GM13976 (cell line): ENCODE measurements around the gene MAPK10.

Experiments
- DNase-seq: peaks from one replicate; pipeline ENCODE4 v3.0.0; 2012; ENCODE audit warnings: low spot score
- CTCF ChIP-seq: IDR thresholded peaks from 2 replicates; pipeline ENCODE4 v1.5.1; 2012; ENCODE audit warnings: borderline replicate concordance, mild to moderate bottlenecking; ENCODE audit not compliant: insufficient read depth; ENCODE audit errors: extremely low read depth, missing control alignments, control extremely low read depth
- in situ Hi-C: fragments of 300-500 bp; cut with MboI; formaldehyde crosslinking; loops from one replicate; pipeline ENCODE4 v1.12.0; 2022; ENCODE audit warnings: low sequenced_read_pairs, mixed read lengths, inconsistent platforms; ENCODE audit not compliant: unreplicated experiment

MAPK10 gene

GRCh38 chr4:86315579-86315978, 44.3 kb downstream of the MAPK10 start:
- no peak for DNase-seq
- in situ Hi-C loops = no loop called here
- no peak for TF ChIP-seq CTCF

- in situ Hi-C loops = no loop called here
Measured at GRCh38 chr4:86313656-86314055, 46.2 kb downstream of the MAPK10 start.

GRCh38 chr4:86307432-86307831, 52.4 kb downstream of the MAPK10 start:
- in situ Hi-C loops = no loop called here
- no peak for DNase-seq
- TF ChIP-seq CTCF = no peak

More at GRCh38 chr4:86313656-86314055, 46.2 kb downstream of the MAPK10 start:
- no peak for TF ChIP-seq CTCF
- no peak for DNase-seq

GRCh38 chr4:86306816-86307215, 53.0 kb downstream of the MAPK10 start:
- TF ChIP-seq CTCF = no peak
- in situ Hi-C loops = no loop called here
- DNase-seq = no peak

GRCh38 chr4:86302830-86303229, 57.0 kb downstream of the MAPK10 start:
- no peak for TF ChIP-seq CTCF
- no peak for DNase-seq

GRCh38 chr4:86302251-86302650, 57.6 kb downstream of the MAPK10 start:
- in situ Hi-C loops = no loop called here
- no peak for DNase-seq
- TF ChIP-seq CTCF = no peak

More at GRCh38 chr4:86302830-86303229, 57.0 kb downstream of the MAPK10 start:
- in situ Hi-C loops = no loop called here

GRCh38 chr4:86300516-86300915, 59.3 kb downstream of the MAPK10 start:
- no peak for DNase-seq
- in situ Hi-C loops = no loop called here
- TF ChIP-seq CTCF = no peak
